Measurements from ENCODE around the gene TRIM56. TPM values are rescaled to one million over a fixed set of nuclear protein-coding genes. Genes with fewer than 3 reads are reported as not detected.
"Not testable (repeated sequence)": the region's sequence is repeated elsewhere in the genome, so short reads cannot be mapped to it uniquely, and the experiment has no call there.

TRIM56 gene
- total and polyA plus RNA-seq, 2 donors from 2014 or later: 6.9 to 54.5 TPM

DNA sequence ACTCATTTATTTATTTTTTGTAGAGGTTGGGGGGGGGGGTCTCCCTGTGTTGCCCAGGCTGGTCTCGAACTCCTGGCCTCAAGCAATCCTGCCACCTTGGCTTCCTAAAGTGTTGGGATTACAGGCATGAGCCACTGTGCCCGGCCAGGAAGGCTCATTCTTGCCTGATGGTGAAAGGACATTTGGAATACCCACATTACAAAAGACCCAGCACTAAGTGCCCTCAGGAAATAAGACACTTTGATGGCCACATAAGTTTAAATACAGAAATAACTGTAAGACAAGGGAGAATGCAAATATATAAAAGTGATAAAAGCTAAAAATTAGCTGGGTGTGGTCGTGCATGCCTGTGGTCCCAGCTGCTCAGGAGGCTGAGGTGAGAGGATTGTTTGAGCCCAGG is 33.6 kb downstream of the TRIM56 start:
- DNase-seq: no peak
- H3K4me1 ChIP-seq (ENCODE audit: control insufficient read depth in 2 of 3, insufficient read depth in 2 of 3, low read depth in 1 of 3, low read length in 3 of 3): peaks cover 0 to 2% (median 0%) of the 10 kb centered on the region in 3 donors
- TF ChIP-seq, protein P1, sequence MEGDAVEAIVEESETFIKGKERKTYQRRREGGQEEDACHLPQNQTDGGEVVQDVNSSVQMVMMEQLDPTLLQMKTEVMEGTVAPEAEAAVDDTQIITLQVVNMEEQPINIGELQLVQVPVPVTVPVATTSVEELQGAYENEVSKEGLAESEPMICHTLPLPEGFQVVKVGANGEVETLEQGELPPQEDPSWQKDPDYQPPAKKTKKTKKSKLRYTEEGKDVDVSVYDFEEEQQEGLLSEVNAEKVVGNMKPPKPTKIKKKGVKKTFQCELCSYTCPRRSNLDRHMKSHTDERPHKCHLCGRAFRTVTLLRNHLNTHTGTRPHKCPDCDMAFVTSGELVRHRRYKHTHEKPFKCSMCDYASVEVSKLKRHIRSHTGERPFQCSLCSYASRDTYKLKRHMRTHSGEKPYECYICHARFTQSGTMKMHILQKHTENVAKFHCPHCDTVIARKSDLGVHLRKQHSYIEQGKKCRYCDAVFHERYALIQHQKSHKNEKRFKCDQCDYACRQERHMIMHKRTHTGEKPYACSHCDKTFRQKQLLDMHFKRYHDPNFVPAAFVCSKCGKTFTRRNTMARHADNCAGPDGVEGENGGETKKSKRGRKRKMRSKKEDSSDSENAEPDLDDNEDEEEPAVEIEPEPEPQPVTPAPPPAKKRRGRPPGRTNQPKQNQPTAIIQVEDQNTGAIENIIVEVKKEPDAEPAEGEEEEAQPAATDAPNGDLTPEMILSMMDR (IDR thresholded peaks at IDR 0.05; ENCODE audit: borderline replicate concordance, extremely low read depth, insufficient read depth): no peak
- H3K9ac ChIP-seq (ENCODE audit: low read length in 3 of 3): no peak overlapping the region
- no peak overlapping the region for H3K27ac ChIP-seq (ENCODE audit: low read depth in 2 of 2, low read length in 2 of 2)
- intact Hi-C loops (cut with DNase I): no loop called here
- H3K9me3 ChIP-seq (ENCODE audit: control insufficient read depth in 2 of 3, insufficient read depth in 1 of 3, low read length in 3 of 3): no peaks in the 10 kb centered on the region
- no peaks in the 10 kb centered on the region for H3K27me3 ChIP-seq (ENCODE audit: control insufficient read depth, insufficient read depth, low read length)
- no peaks in the 10 kb centered on the region for H3K36me3 ChIP-seq (ENCODE audit: control insufficient read depth in 2 of 3, insufficient read depth in 3 of 3, low read length in 3 of 3)
- no peak overlapping the region for H3K4me3 ChIP-seq (ENCODE audit: low read length in 3 of 3)
- no peak for FAIRE-seq

DNA sequence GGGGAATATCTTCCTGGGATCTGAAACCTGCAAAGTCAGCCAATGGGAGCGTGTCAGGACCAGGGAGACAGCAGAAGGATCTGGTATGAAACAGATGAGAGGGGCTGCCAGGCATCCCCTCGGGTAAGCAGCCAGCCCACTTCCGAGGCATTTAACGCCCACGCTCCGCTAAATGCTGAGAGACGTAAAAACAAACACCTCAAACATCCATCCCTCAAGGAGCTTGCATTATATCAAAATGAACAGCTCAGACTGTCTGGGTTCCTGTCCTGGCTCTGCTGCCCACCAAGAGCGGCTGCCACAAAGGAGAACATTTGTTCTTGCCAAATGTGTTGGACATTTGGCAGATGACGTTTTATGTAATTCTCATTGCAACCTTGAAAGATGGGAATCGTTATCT is 34.6 kb downstream of the TRIM56 start:
- H3K36me3 ChIP-seq (ENCODE audit: control insufficient read depth in 2 of 3, insufficient read depth in 3 of 3, low read length in 3 of 3): no peaks in the 10 kb centered on the region
- H3K9ac ChIP-seq (ENCODE audit: low read length in 3 of 3): no peak overlapping the region
- TF ChIP-seq, protein P1 (IDR thresholded peaks at IDR 0.05; ENCODE audit: borderline replicate concordance, extremely low read depth, insufficient read depth): no peak
- intact Hi-C loops (cut with DNase I): no loop called here
- H3K4me1 ChIP-seq (ENCODE audit: control insufficient read depth in 2 of 3, insufficient read depth in 2 of 3, low read depth in 1 of 3, low read length in 3 of 3): peaks cover 0 to 4% (median 0%) of the 10 kb centered on the region in 3 donors
- no peaks in the 10 kb centered on the region for H3K9me3 ChIP-seq (ENCODE audit: control insufficient read depth in 2 of 3, insufficient read depth in 1 of 3, low read length in 3 of 3)
- H3K27me3 ChIP-seq (ENCODE audit: control insufficient read depth, insufficient read depth, low read length): no peaks in the 10 kb centered on the region
- no peak overlapping the region for H3K27ac ChIP-seq (ENCODE audit: low read depth in 2 of 2, low read length in 2 of 2)
- FAIRE-seq (no peak), DNase-seq (no peak)
- H3K4me3 ChIP-seq (ENCODE audit: low read length in 3 of 3): no peak overlapping the region

DNA sequence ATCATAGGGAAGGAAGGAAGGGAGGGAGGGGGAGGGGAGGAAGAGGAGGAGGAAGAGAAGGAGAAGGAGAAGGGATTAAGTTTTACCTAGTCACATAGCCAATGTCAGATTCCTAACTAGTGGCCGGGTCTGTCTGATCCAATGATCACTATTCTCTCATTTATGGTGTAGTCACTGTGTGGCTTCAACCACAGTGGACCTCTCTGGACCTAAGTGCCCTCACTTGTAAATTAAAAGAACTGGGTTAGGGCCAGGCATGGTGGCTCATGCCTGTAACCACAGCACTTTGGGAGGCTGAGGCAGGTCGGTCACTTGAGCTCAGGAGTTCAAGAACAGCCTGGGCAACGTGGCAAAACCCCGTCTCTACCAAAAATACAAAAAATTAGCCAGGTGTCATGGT is 35.0 kb downstream of the TRIM56 start:
- no peaks in the 10 kb centered on the region for H3K36me3 ChIP-seq (ENCODE audit: control insufficient read depth in 2 of 3, insufficient read depth in 3 of 3, low read length in 3 of 3)
- no peak overlapping the region for H3K9ac ChIP-seq (ENCODE audit: low read length in 3 of 3)
- H3K27me3 ChIP-seq (ENCODE audit: control insufficient read depth, insufficient read depth, low read length): no peaks in the 10 kb centered on the region
- intact Hi-C loops (cut with DNase I): no loop called here
- peaks cover 0 to 6% (median 0%) of the 10 kb centered on the region in 3 donors for H3K4me1 ChIP-seq (ENCODE audit: control insufficient read depth in 2 of 3, insufficient read depth in 2 of 3, low read depth in 1 of 3, low read length in 3 of 3)
- FAIRE-seq (no peak), DNase-seq (no peak)
- no peak overlapping the region for H3K4me3 ChIP-seq (ENCODE audit: low read length in 3 of 3)
- no peak overlapping the region for H3K27ac ChIP-seq (ENCODE audit: low read depth in 2 of 2, low read length in 2 of 2)
- no peaks in the 10 kb centered on the region for H3K9me3 ChIP-seq (ENCODE audit: control insufficient read depth in 2 of 3, insufficient read depth in 1 of 3, low read length in 3 of 3)
- TF ChIP-seq, protein P1 (IDR thresholded peaks at IDR 0.05; ENCODE audit: borderline replicate concordance, extremely low read depth, insufficient read depth): no peak

DNA sequence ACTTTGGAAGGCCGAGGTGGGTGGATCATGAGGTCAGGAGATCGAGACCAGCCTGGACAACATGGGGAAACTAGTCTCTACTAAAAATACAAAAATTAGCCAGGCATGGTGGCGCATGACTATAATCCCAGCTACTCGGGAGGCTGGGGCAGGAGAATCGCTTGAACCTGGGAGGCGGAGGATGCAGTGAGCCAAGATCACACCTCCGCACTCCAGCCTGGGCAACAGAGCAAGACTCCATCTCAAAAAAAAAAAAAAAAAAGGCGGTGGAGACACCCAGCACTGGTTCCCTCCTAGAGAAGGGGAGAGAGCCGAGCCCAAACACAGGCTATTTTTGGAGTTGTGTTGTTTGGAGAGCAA is 36.3 kb downstream of the TRIM56 start:
- H3K27ac ChIP-seq (ENCODE audit: low read depth in 2 of 2, low read length in 2 of 2): peak overlapping the region in 1 of 2 donors; percentile 93
- DNase-seq, FAIRE-seq: not testable (repeated sequence)

More for the DNA sequence above, 36.3 kb downstream of the TRIM56 start:
- intact Hi-C loops (cut with DNase I); H3K9ac ChIP-seq (ENCODE audit: low read length in 3 of 3); H3K36me3 ChIP-seq (ENCODE audit: control insufficient read depth in 2 of 3, insufficient read depth in 3 of 3, low read length in 3 of 3); H3K9me3 ChIP-seq (ENCODE audit: control insufficient read depth in 2 of 3, insufficient read depth in 1 of 3, low read length in 3 of 3); H3K27me3 ChIP-seq (ENCODE audit: control insufficient read depth, insufficient read depth, low read length); H3K4me3 ChIP-seq (ENCODE audit: low read length in 3 of 3): not testable (repeated sequence)
- H3K4me1 ChIP-seq (ENCODE audit: control insufficient read depth in 2 of 3, insufficient read depth in 2 of 3, low read depth in 1 of 3, low read length in 3 of 3): peaks cover 0 to 14% (median 5%) of the 10 kb centered on the region in 3 donors
